Fibroblast of the aortic adventitia (primary cell): ENCODE results near the gene HMCN1. TPM values are rescaled to one million over a fixed set of nuclear protein-coding genes. Genes with fewer than 3 reads are reported as not detected.
A peak's percentile ranks its signal among the peaks of the same experiment; 100 is the strongest.
"Not testable (repeated sequence)": the region's sequence is repeated elsewhere in the genome, so short reads cannot be mapped to it uniquely, and the experiment has no call there.

Experiments
- DNase-seq: peaks from one replicate; pipeline ENCODE4 v3.0.0-alpha.2; 2010; ENCODE audit warnings: low read depth
- H3K4me3 ChIP-seq: 2 replicates; pipeline ENCODE4 v1.5.1; 2011; ENCODE audit warnings: low read depth, mild to moderate bottlenecking, control low read depth, low read length, moderate library complexity
- total RNA-seq: library from RNA; depleted of rRNA; stranded (reverse); fragments of >200 nt; gene quantifications from 2 replicates; pipeline ENCODE4 v1.2.3, GENCODE V29; 2012; ENCODE audit warnings: low replicate concordance
- TF ChIP-seq, protein P1 (sequence below): IDR thresholded peaks from 2 replicates; pipeline ENCODE4 v1.5.1; 2011; ENCODE audit warnings: mild to moderate bottlenecking, low read length, control low read depth, inconsistent platforms; ENCODE audit not compliant: insufficient read depth

Gene HMCN1
- total RNA-seq, 1 donor: 106 TPM

DNA sequence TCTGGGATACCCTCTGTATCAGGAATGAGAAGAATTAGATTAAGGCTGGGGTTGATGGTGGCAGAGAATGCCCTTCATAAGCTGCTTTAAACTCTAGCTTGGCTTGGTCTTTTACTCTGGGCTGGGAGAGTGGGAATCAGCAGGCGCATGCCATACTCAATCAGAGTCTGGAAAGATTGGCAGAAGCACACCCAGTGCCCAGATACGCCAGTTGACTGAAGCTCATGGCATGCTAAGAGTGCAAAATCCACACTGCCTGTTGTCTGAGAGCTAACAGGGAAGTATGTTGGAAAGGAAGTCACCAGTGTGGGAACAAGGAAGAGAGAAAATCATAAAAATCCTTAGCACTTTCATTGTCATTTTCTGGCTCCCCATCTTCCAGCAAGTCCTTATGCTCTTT lies 53.0 kb downstream of the HMCN1 start:
- TF ChIP-seq, protein P1, sequence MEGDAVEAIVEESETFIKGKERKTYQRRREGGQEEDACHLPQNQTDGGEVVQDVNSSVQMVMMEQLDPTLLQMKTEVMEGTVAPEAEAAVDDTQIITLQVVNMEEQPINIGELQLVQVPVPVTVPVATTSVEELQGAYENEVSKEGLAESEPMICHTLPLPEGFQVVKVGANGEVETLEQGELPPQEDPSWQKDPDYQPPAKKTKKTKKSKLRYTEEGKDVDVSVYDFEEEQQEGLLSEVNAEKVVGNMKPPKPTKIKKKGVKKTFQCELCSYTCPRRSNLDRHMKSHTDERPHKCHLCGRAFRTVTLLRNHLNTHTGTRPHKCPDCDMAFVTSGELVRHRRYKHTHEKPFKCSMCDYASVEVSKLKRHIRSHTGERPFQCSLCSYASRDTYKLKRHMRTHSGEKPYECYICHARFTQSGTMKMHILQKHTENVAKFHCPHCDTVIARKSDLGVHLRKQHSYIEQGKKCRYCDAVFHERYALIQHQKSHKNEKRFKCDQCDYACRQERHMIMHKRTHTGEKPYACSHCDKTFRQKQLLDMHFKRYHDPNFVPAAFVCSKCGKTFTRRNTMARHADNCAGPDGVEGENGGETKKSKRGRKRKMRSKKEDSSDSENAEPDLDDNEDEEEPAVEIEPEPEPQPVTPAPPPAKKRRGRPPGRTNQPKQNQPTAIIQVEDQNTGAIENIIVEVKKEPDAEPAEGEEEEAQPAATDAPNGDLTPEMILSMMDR: no peak
- DNase-seq: no peak
- no peak overlapping the region for H3K4me3 ChIP-seq

DNA sequence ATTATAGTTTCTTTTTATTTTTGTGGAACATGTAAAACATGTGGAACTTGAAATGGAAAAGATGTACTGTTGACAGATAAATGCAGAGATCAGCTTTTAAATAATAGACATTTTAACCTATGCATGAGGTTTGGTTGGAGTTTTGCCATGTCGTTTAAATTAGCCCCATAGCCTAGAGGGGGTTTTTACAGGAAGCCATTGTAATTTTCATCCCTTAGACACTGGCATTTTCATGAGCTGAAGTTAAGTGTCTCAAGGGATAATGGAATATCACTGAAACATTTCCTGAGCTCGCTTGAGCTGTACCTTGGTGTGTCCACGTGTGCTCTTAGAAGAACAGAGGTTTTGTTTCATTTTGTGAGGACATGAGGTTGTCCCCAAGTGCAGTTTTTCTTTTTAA lies 54.2 kb downstream of the HMCN1 start:
- DNase-seq: no peak
- no peak overlapping the region for H3K4me3 ChIP-seq
- TF ChIP-seq, protein P1: no peak

DNA sequence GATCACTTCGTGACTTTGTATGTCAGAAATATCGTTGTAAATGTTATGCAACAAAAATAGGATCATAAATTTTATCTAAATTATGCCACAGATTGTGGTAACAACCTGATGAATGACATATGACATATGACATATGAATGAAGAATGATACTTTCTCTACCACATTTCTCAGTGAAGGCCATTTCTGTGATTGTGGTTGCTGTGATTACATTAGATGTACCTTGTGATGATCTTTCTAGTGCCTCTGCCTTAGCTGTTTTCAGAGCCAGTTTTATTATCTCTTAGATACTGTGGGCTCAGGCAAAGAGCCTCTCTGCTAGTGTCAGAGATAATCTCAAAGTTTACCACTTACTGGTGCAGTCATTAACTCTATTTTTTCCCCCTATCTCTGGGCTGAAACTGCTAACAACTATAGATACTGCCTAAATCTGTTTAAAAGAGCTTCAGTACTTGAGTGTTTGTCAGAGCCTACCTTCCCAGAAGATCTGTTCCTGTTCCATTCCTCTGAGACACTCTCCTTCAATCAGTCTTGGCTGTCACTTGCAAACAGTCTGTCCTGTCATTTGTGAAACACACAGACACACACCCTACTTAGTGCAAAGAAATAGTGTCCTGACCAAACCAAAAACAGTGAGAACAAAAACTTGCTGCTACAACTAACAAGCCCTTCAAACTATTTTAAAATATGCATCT lies 55.5 kb downstream of the HMCN1 start:
- TF ChIP-seq, protein P1: no peak
- DNase-seq: no peak
- H3K4me3 ChIP-seq: no peak overlapping the region

DNA sequence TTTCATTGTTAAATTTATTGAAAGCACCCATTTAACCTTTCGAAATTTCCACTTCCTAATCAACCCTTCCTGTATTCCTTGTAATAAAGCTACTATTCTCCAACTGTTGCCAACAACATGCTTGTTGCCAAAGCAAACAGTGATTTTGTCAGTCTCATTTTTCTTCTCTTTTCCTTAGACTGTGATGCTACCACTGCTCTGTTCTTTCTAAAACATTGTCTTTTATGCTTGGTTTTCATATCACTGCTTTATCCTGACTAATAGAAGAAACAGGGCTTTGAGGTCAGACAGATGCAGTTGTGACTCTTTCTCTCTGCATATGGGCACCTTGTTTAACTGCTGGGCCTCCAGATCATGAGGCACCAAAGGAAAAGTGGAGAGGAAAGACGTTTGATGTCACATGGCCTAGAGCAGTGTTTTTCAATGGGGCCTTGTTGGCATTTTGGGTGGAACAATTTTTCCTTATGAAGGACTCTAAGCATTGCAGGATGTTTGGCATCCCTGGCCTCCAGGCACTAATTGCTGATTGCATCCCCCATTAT lies 56.1 kb downstream of the HMCN1 start:
- no peak overlapping the region for H3K4me3 ChIP-seq
- TF ChIP-seq, protein P1: no peak
- DNase-seq: peak; percentile 66

DNA sequence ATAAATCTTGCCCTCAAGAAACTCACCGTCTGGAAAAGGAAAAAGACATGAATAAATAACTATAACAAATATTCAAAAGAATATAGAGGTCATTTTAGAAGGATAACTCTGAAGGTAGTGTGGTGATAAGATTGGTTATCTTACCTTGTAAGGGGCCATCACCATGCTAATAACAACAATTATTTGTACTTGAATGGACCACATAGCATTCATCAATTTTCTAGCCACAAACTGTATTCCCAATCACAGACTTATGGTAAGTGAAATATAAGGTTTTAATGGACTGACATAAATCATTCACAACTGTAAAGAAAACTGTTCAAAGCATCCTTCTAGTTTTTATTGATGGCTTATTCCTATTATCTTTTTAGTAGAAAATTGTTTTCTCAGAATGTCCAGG lies 57.8 kb downstream of the HMCN1 start:
- no peak for DNase-seq
- H3K4me3 ChIP-seq: no peak overlapping the region
- TF ChIP-seq, protein P1: no peak

DNA sequence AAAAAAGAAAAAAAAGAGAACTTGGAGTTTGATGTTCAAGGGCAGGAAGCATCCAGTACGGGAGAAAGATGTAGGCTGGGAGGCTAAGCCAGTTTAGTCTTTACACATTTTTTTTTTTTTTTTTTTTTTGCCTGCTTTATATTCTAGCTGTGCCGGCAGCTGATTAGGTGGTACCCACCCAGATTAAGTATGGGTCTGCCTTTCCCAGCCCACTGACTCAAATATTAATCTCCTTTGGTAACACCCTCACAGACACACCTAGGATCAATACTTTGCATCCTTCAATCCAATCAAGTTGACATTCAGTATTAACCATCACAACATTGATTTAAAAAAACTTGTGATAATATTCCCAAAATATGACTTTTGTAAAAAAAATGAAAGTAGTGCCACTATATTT lies 60.3 kb downstream of the HMCN1 start:
- not testable (repeated sequence) for H3K4me3 ChIP-seq, DNase-seq

DNA sequence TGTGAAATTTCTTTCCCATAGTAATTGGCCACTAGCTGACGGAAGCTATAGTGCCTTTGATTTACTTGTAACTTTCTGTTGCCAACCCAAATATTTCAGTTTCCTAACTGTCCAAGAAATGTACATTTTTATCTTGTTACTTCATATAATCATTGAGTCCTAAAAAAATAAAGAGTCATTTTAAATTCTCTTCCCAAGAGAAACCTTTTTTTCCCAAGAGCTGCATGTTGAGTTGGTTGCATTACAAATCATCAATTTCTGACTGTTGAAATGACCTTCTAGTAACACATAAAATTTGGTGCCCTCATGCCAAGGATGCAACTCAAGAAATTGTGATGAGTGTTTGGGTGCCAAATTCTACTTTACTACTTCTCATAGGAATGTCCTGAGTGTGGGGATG lies 61.0 kb downstream of the HMCN1 start:
- TF ChIP-seq, protein P1: no peak
- no peak overlapping the region for H3K4me3 ChIP-seq
- peak; percentile 86 for DNase-seq
